Measurements from ENCODE around the gene CEMIP2.

CEMIP2 gene

DNA sequence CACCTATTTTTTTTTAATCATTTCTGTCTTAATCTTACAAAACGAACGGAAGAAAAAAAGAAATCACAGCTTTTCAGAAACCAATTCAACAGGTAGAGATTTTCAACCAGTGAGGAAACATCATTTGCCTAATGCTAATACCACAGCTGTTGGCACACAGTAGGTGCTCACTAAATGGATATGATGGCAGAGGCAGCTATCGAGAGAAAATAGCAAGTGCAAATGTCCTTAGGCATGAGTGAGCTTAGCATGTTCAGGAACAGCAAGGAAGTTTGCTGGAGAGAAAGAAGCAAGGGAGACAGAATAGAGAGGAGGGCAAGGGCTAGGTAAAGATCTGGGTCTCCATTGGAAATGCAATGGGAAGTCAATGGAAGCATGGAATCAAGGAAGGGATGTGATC is 49.2 kb downstream of the CEMIP2 start:
- TF ChIP-seq CTCF (IDR thresholded peaks at IDR 0.05; ENCODE audit: borderline replicate concordance, control extremely low read depth, extremely low read depth, insufficient read depth, missing control alignments): no peak

GRCh38 chr9:71716138-71716909 is 52.0 kb downstream of the CEMIP2 start:
- DNase-seq (ENCODE audit: low spot score): no peak
- no peak for TF ChIP-seq CTCF (IDR thresholded peaks at IDR 0.05; ENCODE audit: borderline replicate concordance, control extremely low read depth, extremely low read depth, insufficient read depth, missing control alignments)
- in situ Hi-C loops (cut with MboI; ENCODE audit: low sequenced_read_pairs, unreplicated experiment): no loop called here

More for the DNA sequence above, 49.2 kb downstream of the CEMIP2 start:
- DNase-seq (ENCODE audit: low spot score): no peak
- in situ Hi-C loops (cut with MboI; ENCODE audit: low sequenced_read_pairs, unreplicated experiment): no loop called here

- TF ChIP-seq CTCF (IDR thresholded peaks at IDR 0.05; ENCODE audit: borderline replicate concordance, control extremely low read depth, extremely low read depth, insufficient read depth, missing control alignments): no peak
- no peak for DNase-seq (ENCODE audit: low spot score)
- in situ Hi-C loops (cut with MboI; ENCODE audit: low sequenced_read_pairs, unreplicated experiment): no loop called here
These were observed 57.5 kb downstream of the CEMIP2 start for GRCh38 chr9:71710856-71711255.

DNA sequence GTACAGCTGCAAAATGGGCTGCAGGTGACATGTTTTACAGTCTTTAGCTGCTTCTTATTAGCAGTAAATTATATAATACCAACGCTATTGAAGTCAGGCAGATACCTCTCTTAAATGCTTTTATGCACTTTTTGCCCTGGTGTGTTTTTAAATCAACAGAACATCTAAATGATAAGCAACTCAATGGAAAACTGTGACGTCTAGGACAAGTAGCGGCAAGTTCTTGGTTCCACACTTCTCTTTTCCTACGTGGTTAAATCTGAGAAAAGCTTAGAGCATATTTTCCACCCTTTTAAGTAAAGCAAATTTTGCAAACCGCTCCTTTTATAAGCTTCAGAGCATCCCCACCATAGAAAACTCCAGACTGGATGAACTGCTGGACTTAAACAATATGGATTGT is 58.1 kb downstream of the CEMIP2 start:
- in situ Hi-C loops (cut with MboI; ENCODE audit: low sequenced_read_pairs, unreplicated experiment): no loop called here
- no peak for TF ChIP-seq CTCF (IDR thresholded peaks at IDR 0.05; ENCODE audit: borderline replicate concordance, control extremely low read depth, extremely low read depth, insufficient read depth, missing control alignments)

DNA sequence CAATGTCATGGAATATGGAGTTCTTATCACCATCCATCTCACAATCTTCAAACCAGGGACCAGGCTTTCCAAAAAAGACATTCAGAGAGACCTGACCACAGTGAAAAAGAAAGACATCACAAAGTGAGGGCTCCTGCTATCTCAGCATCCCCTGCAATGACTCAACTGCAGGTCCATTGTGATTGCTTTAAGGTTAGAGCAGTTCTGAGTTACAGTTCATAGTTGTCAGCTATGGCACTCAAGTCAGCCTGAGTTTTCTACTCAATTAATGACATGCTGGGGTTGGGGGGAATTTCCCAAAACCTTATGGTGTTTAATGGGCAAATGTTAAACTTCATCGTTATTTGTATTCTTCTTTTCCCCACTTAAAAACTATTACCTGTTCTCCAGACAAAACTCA is 58.9 kb downstream of the CEMIP2 start:
- no peak for TF ChIP-seq CTCF (IDR thresholded peaks at IDR 0.05; ENCODE audit: borderline replicate concordance, control extremely low read depth, extremely low read depth, insufficient read depth, missing control alignments)
- in situ Hi-C loops (cut with MboI; ENCODE audit: low sequenced_read_pairs, unreplicated experiment): no loop called here
- no peak for DNase-seq (ENCODE audit: low spot score)

More for the DNA sequence above, 58.1 kb downstream of the CEMIP2 start:
- no peak for DNase-seq (ENCODE audit: low spot score)

- no peak for DNase-seq (ENCODE audit: low spot score)
- no peak for TF ChIP-seq CTCF (IDR thresholded peaks at IDR 0.05; ENCODE audit: borderline replicate concordance, control extremely low read depth, extremely low read depth, insufficient read depth, missing control alignments)
- in situ Hi-C loops (cut with MboI; ENCODE audit: low sequenced_read_pairs, unreplicated experiment): no loop called here
These were observed 62.1 kb downstream of the CEMIP2 start for GRCh38 chr9:71706176-71706575.
